Keratinocyte (primary cell): Measurements from ENCODE around the gene WLS.

Experiments used
- EZH2 ChIP-seq: IDR thresholded peaks from one replicate; pipeline ENCODE4 v1.6.1; 2012; ENCODE audit warnings: inconsistent platforms, mild to moderate bottlenecking, low read length, moderate library complexity
- TF ChIP-seq, protein P1 (sequence below), 3 experiments: IDR thresholded peaks in 1 of 3; conservative IDR thresholded peaks in 1 of 3; optimal IDR thresholded peaks in 1 of 3; 2 replicates in 2 of 3; 3 replicates in 1 of 3; pipeline versions ENCODE3 to v1.5.1; 2011; ENCODE audit warnings: low read length in 3 of 3, mild to moderate bottlenecking in 3 of 3, moderate library complexity in 2 of 3, control low read depth in 1 of 3, inconsistent platforms in 1 of 3; ENCODE audit not compliant: insufficient read depth in 2 of 3; ENCODE audit errors: extremely low read depth in 1 of 3

- TF ChIP-seq, protein P1, sequence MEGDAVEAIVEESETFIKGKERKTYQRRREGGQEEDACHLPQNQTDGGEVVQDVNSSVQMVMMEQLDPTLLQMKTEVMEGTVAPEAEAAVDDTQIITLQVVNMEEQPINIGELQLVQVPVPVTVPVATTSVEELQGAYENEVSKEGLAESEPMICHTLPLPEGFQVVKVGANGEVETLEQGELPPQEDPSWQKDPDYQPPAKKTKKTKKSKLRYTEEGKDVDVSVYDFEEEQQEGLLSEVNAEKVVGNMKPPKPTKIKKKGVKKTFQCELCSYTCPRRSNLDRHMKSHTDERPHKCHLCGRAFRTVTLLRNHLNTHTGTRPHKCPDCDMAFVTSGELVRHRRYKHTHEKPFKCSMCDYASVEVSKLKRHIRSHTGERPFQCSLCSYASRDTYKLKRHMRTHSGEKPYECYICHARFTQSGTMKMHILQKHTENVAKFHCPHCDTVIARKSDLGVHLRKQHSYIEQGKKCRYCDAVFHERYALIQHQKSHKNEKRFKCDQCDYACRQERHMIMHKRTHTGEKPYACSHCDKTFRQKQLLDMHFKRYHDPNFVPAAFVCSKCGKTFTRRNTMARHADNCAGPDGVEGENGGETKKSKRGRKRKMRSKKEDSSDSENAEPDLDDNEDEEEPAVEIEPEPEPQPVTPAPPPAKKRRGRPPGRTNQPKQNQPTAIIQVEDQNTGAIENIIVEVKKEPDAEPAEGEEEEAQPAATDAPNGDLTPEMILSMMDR (optimal IDR thresholded peaks at IDR 0.05 in 1 of 3, IDR thresholded peaks at IDR 0.05 in 1 of 3, conservative IDR thresholded peaks at IDR 0.05 in 1 of 3; ENCODE audit: extremely low read depth in 1 of 3, insufficient read depth in 2 of 3, low read length in 3 of 3) = no peak
- TF ChIP-seq EZH2 = no peak
Observed at GRCh38 chr1:68188644-68189340, 43.5 kb downstream of the WLS start.
